ENCODE measurements around the gene LGALS3.
"Not testable (repeated sequence)": the region's sequence is repeated elsewhere in the genome, so short reads cannot be mapped to it uniquely, and the experiment has no call there.

DNA sequence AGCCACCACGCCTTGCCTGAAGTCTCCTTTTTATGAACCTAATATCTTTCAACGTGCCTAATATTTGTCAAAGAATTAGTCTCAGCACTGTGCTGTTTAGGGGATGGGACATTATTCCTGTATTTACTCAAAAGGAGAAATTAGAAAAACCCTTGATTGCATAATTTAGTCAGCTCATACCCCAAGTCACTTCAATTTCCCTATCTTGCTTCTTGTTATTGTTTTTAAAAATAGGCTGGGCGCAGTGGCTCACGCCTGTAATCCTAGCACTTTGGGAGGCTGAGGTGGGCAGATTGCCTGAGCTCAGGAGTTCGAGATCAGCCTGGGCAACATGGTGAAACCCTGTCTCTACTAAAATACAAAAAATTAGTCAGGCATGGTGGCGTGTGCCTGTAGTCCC lies 49.1 kb upstream of the LGALS3 start:
- TF ChIP-seq, protein P1, sequence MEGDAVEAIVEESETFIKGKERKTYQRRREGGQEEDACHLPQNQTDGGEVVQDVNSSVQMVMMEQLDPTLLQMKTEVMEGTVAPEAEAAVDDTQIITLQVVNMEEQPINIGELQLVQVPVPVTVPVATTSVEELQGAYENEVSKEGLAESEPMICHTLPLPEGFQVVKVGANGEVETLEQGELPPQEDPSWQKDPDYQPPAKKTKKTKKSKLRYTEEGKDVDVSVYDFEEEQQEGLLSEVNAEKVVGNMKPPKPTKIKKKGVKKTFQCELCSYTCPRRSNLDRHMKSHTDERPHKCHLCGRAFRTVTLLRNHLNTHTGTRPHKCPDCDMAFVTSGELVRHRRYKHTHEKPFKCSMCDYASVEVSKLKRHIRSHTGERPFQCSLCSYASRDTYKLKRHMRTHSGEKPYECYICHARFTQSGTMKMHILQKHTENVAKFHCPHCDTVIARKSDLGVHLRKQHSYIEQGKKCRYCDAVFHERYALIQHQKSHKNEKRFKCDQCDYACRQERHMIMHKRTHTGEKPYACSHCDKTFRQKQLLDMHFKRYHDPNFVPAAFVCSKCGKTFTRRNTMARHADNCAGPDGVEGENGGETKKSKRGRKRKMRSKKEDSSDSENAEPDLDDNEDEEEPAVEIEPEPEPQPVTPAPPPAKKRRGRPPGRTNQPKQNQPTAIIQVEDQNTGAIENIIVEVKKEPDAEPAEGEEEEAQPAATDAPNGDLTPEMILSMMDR (conservative IDR thresholded peaks at IDR 0.05) = not testable (repeated sequence)
- not testable (repeated sequence) for TF ChIP-seq ZFX (IDR thresholded peaks at IDR 0.05)
